SK-N-MC (cell line): Measurements from ENCODE around the gene ABI3.

ENCODE experiments used
- EZH2 ChIP-seq: fragments of 200-600 bp; sonication (generic); IDR thresholded peaks from one replicate; pipeline ENCODE4 v1.6.1; 2017; ENCODE audit warnings: antibody characterized with exemption
- FOXP2 ChIP-seq: optimal IDR thresholded peaks from 2 replicates; pipeline ENCODE3; 2011; ENCODE audit warnings: mild to moderate bottlenecking, moderate library complexity; ENCODE audit not compliant: insufficient read depth; ENCODE audit errors: extremely low read length, control extremely low read depth
- POLR2AphosphoS5 ChIP-seq: IDR thresholded peaks from 2 replicates; pipeline ENCODE4 v1.6.1; 2012; ENCODE audit warnings: mild to moderate bottlenecking, low read depth, low read length, borderline replicate concordance

GRCh38 chr17:49252148-49252695 is 41.7 kb downstream of the ABI3 start:
- TF ChIP-seq EZH2, result no peak
- TF ChIP-seq POLR2AphosphoS5, result no peak
- no peak for TF ChIP-seq FOXP2
